ENCODE measurements around the gene CDKN2B-AS1.
A peak's percentile ranks its signal among the peaks of the same experiment; 100 is the strongest.

The CDKN2B-AS1 gene

GRCh38 chr9:22044583-22044982 lies 50.0 kb downstream of the CDKN2B-AS1 start:
- POLR2A ChIA-PET, result no interaction called here

GRCh38 chr9:22045423-22045822 lies 50.8 kb downstream of the CDKN2B-AS1 start:
- DNase-seq (ENCODE audit: extremely low spot score), result no peak
- ChIA-PET CTCF (interaction anchor here (0.7 to 2.8 kb wide), 3 partner anchors 8 to 16 kb away, joined by 3 to 16 read pairs (median 3); no protein-coding TSS in a partner anchor), POLR2A (no interaction called here)
- no peak for TF ChIP-seq CTCF (IDR thresholded peaks at IDR 0.05; ENCODE audit: control extremely low read depth, extremely low read depth, low read depth, missing control alignments)

More at GRCh38 chr9:22044583-22044982, 50.0 kb downstream of the CDKN2B-AS1 start:
- CTCF ChIA-PET, result interaction anchor here (1.0 to 1.2 kb wide), 2 partner anchors 194 to 232 kb away, joined by 3 read pairs; no protein-coding TSS in a partner anchor
- no peak for TF ChIP-seq CTCF (IDR thresholded peaks at IDR 0.05; ENCODE audit: control extremely low read depth, extremely low read depth, low read depth, missing control alignments)
- DNase-seq (ENCODE audit: extremely low spot score), result no peak

GRCh38 chr9:22046243-22046885 lies 51.8 kb downstream of the CDKN2B-AS1 start:
- no peak for DNase-seq (ENCODE audit: extremely low spot score)
- TF ChIP-seq CTCF (IDR thresholded peaks at IDR 0.05; ENCODE audit: control extremely low read depth, extremely low read depth, low read depth, missing control alignments), result no peak
- POLR2A ChIA-PET, result no interaction called here
- CTCF ChIA-PET, result interaction anchor here (0.9 to 2.8 kb wide), 5 partner anchors 9 to 38 kb away, joined by 3 to 16 read pairs (median 3); partner anchors contain the start of gene CDKN2B

- no peak for DNase-seq (ENCODE audit: extremely low spot score)
- ChIA-PET CTCF (interaction anchor here (0.8 to 2.8 kb wide), 7 partner anchors 8 to 234 kb away, joined by 3 to 16 read pairs (median 6); partner anchors contain the start of gene CDKN2B), POLR2A (no interaction called here)
- TF ChIP-seq CTCF (IDR thresholded peaks at IDR 0.05; ENCODE audit: control extremely low read depth, extremely low read depth, low read depth, missing control alignments), result no peak
Observed at GRCh38 chr9:22047596-22047995, 53.0 kb downstream of the CDKN2B-AS1 start.

GRCh38 chr9:22049411-22049810 lies 54.8 kb downstream of the CDKN2B-AS1 start:
- no peak for TF ChIP-seq CTCF (IDR thresholded peaks at IDR 0.05; ENCODE audit: control extremely low read depth, extremely low read depth, low read depth, missing control alignments)
- no peak for DNase-seq (ENCODE audit: extremely low spot score)
- CTCF ChIA-PET, result interaction anchor here (0.7 to 2.6 kb wide), 7 partner anchors 10 to 237 kb away, joined by 3 to 6 read pairs (median 3); partner anchors contain the start of gene CDKN2B
- POLR2A ChIA-PET, result no interaction called here

GRCh38 chr9:22050924-22051323 lies 56.3 kb downstream of the CDKN2B-AS1 start:
- peak; percentile 12 for DNase-seq (ENCODE audit: extremely low spot score)
- ChIA-PET POLR2A (no interaction called here), CTCF (interaction anchor here (0.7 to 2.6 kb wide), 5 partner anchors 12 to 237 kb away, joined by 3 to 7 read pairs (median 4); partner anchors contain the start of gene CDKN2B)
- TF ChIP-seq CTCF (IDR thresholded peaks at IDR 0.05; ENCODE audit: control extremely low read depth, extremely low read depth, low read depth, missing control alignments), result no peak

Data from GM10248 (cell line).